OCI-LY7 (cell line): ENCODE measurements around the gene ATP8B4.

Source experiments
- CTCF ChIP-seq: fragments of 200-600 bp; sonication (generic); conservative IDR thresholded peaks from 2 replicates; pipeline ENCODE4 v1.5.1; 2014; ENCODE audit warnings: mild to moderate bottlenecking, antibody characterized with exemption, low read length, moderate library complexity, mixed read lengths
- EZH2phosphoT487 ChIP-seq: fragments of 200-600 bp; sonication (generic); IDR thresholded peaks from 2 replicates; pipeline ENCODE4 v1.6.1; 2018; ENCODE audit warnings: low read depth, borderline replicate concordance, mild to moderate bottlenecking, mixed run types, antibody characterized with exemption, low read length, moderate library complexity, mixed read lengths

- TF ChIP-seq CTCF, result no peak
- TF ChIP-seq EZH2phosphoT487, result no peak
Observed at GRCh38 chr15:50075319-50075718, 43.7 kb downstream of the ATP8B4 start.
